ENCODE results near the gene AOPEP. TPM values are rescaled to one million over a fixed set of nuclear protein-coding genes. Genes with fewer than 3 reads are reported as not detected.

The AOPEP gene
- total and polyA plus RNA-seq, 2 of the 13 experiments (the other 11 are each of a cell fraction or from before 2014, with no cell fraction given) = 22.2 to 41.6 TPM

DNA sequence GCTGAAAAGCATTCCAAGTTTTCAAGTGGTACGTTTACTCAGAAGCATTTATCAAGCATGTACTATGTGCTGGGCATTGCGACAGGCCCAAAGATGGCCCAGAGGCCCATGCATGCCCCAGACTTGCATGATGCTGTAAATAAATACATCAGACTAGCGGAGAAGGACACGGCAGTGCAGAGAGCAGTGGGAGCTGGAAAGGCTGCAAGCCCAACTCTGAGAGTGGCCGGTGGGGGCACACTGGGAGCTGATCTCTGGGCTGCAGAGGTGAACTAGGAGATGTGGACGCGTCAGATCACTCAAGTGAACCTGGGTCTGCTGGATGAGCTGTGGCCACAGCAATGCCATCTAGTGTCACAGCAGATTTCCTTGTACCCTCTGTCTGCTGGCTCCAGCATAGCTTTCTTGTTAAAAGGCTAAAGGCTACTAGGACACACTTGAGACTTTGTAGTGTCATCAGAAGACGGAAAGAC is 344.1 kb downstream of the AOPEP start (continued):
- TF ChIP-seq, protein P1, sequence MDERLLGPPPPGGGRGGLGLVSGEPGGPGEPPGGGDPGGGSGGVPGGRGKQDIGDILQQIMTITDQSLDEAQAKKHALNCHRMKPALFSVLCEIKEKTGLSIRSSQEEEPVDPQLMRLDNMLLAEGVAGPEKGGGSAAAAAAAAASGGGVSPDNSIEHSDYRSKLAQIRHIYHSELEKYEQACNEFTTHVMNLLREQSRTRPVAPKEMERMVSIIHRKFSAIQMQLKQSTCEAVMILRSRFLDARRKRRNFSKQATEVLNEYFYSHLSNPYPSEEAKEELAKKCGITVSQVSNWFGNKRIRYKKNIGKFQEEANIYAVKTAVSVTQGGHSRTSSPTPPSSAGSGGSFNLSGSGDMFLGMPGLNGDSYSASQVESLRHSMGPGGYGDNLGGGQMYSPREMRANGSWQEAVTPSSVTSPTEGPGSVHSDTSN (CRISPR knock-in tag; IDR thresholded peaks at IDR 0.05) = no peak
- TF ChIP-seq ZGPAT (CRISPR knock-in tag; IDR thresholded peaks at IDR 0.05) = peak; percentile 42; the same call in 1 of the 2 replicates
- no peak for TF ChIP-seq ZNF230 (CRISPR knock-in tag; IDR thresholded peaks at IDR 0.05)
- no peak for TF ChIP-seq ZNF343 (CRISPR knock-in tag; IDR thresholded peaks at IDR 0.05)
- no peak; the same call in 1 of the 2 replicates for TF ChIP-seq ZNF629 (CRISPR knock-in tag; conservative IDR thresholded peaks at IDR 0.05)
- no peak for TF ChIP-seq NFE2 (CRISPR knock-in tag; IDR thresholded peaks at IDR 0.05)
- no peak for TF ChIP-seq ZNF572 (CRISPR knock-in tag; IDR thresholded peaks at IDR 0.05)
- TF ChIP-seq ZNF883 (CRISPR knock-in tag; IDR thresholded peaks at IDR 0.05; ENCODE audit: not compliant biosample characterization) = no peak
- no peak for TF ChIP-seq ZNF841 (CRISPR knock-in tag; IDR thresholded peaks at IDR 0.05; ENCODE audit: borderline replicate concordance)
- TF ChIP-seq ZNF607 (CRISPR knock-in tag; IDR thresholded peaks at IDR 0.05; ENCODE audit: borderline replicate concordance) = no peak
- peak; percentile 27; the same call in 1 of the 2 replicates for TF ChIP-seq CREM (IDR thresholded peaks at IDR 0.05)
- no peak for TF ChIP-seq CREM (CRISPR knock-in tag; IDR thresholded peaks at IDR 0.05)
- TF ChIP-seq ARNT2 (CRISPR knock-in tag; IDR thresholded peaks at IDR 0.05; ENCODE audit: low read depth) = no peak
- no peak for TF ChIP-seq DBP (CRISPR knock-in tag; IDR thresholded peaks at IDR 0.05; ENCODE audit: not compliant biosample characterization)
- TF ChIP-seq NRL (CRISPR knock-in tag; IDR thresholded peaks at IDR 0.05; ENCODE audit: borderline replicate concordance) = no peak
- TF ChIP-seq FOXJ3 (CRISPR knock-in tag; IDR thresholded peaks at IDR 0.05; ENCODE audit: borderline replicate concordance) = peak; percentile 49; the same call in 1 of the 2 replicates
- TF ChIP-seq ISX (CRISPR knock-in tag; conservative IDR thresholded peaks at IDR 0.05) = no peak
- no peak for TF ChIP-seq ZNF296 (CRISPR knock-in tag; conservative IDR thresholded peaks at IDR 0.05)
- 0 out of 2 replicates have a peak, but pooled peaks have one; percentile 9 for TF ChIP-seq RXRB (CRISPR knock-in tag; IDR thresholded peaks at IDR 0.05; ENCODE audit: borderline replicate concordance)
- no peak for TF ChIP-seq ZBTB21 (CRISPR knock-in tag; IDR thresholded peaks at IDR 0.05)
- TF ChIP-seq ZNF18 (CRISPR knock-in tag; IDR thresholded peaks at IDR 0.05; ENCODE audit: insufficient replicate concordance) = no peak
- TF ChIP-seq RBM22 (optimal IDR thresholded peaks at IDR 0.05; ENCODE audit: low read length) = no peak
- no peak for TF ChIP-seq ZNF547 (CRISPR knock-in tag; IDR thresholded peaks at IDR 0.05)
- peak; percentile 38; the same call in 1 of the 2 replicates for TF ChIP-seq ZNF619 (CRISPR knock-in tag; IDR thresholded peaks at IDR 0.05)
- TF ChIP-seq MBD4 (IDR thresholded peaks at IDR 0.05; ENCODE audit: borderline replicate concordance, low read length) = no peak
- no peak for TF ChIP-seq NR3C1 (CRISPR knock-in tag; IDR thresholded peaks at IDR 0.05)
- no peak for TF ChIP-seq ETV6 (CRISPR knock-in tag; conservative IDR thresholded peaks at IDR 0.05)
- no peak for TF ChIP-seq SETDB1 (CRISPR knock-in tag; IDR thresholded peaks at IDR 0.05; ENCODE audit: borderline replicate concordance)
- TF ChIP-seq TEAD3 (CRISPR knock-in tag; optimal IDR thresholded peaks at IDR 0.05; ENCODE audit: borderline replicate concordance) = no peak
